Kidney (tissue), 14 donors: ENCODE measurements around the gene RASGEF1C. TPM values are rescaled to one million over a fixed set of nuclear protein-coding genes. Genes with fewer than 3 reads are reported as not detected.
"Not testable (repeated sequence)": the region's sequence is repeated elsewhere in the genome, so short reads cannot be mapped to it uniquely, and the experiment has no call there.

Experiments used
- DNase-seq, 5 donors: peaks; one replicate each; pipeline ENCODE4 v3.0.0-alpha.2; 2013 to 2020
- FAIRE-seq: peaks from 2 replicates; lab custom pipeline; 2012; peaks lifted over from hg19 to GRCh38; lab: Jason Lieb, UNC
- H3K27ac ChIP-seq, 2 donors: one replicate each; pipeline ENCODE4 v1.7.0; 2013; ENCODE audit warnings: low read depth in 2 of 2, low read length in 2 of 2, inconsistent platforms in 1 of 2
- H3K27me3 ChIP-seq: one replicate; pipeline ENCODE4 v1.7.1; 2013; ENCODE audit warnings: low read length, inconsistent platforms; ENCODE audit not compliant: control insufficient read depth, insufficient read depth
- H3K36me3 ChIP-seq, 3 donors: one replicate each; pipeline versions ENCODE4 v1.7.0 to v1.7.1; 2013; ENCODE audit warnings: low read length in 3 of 3, control low read depth in 1 of 3, inconsistent platforms in 1 of 3; ENCODE audit not compliant: insufficient read depth in 3 of 3, control insufficient read depth in 2 of 3
- H3K4me1 ChIP-seq, 3 donors: one replicate each; pipeline versions ENCODE4 v1.7.0 to v1.7.1; 2013; ENCODE audit warnings: low read length in 3 of 3, inconsistent platforms in 1 of 3, low read depth in 1 of 3; ENCODE audit not compliant: control insufficient read depth in 2 of 3, insufficient read depth in 2 of 3
- H3K4me3 ChIP-seq, 3 donors: one replicate each; pipeline versions ENCODE4 v1.7.0 to v1.8.1; 2013; ENCODE audit warnings: low read length in 3 of 3, control low read depth in 1 of 3, inconsistent platforms in 1 of 3
- H3K9ac ChIP-seq, 3 donors: one replicate each; pipeline versions ENCODE4 v1.7.0 to v1.7.1; 2013; ENCODE audit warnings: low read length in 3 of 3, control low read depth in 1 of 3, inconsistent platforms in 1 of 3
- H3K9me3 ChIP-seq, 3 donors: one replicate each; pipeline versions ENCODE4 v1.7.0 to v1.7.1; 2013; ENCODE audit warnings: low read length in 3 of 3, control low read depth in 1 of 3, inconsistent platforms in 1 of 3; ENCODE audit not compliant: control insufficient read depth in 2 of 3, insufficient read depth in 1 of 3
- intact Hi-C: fragments of 100-400 bp; cut with DNase I; formaldehyde crosslinking; loops from one replicate; pipeline ENCODE4 v1.11.1; 2022
- polyA plus RNA-seq: library from polyadenylated mRNA; stranded (reverse); fragments of 350-450 nt; fragmentation: Illumina TruSeq; extraction: RNeasy Lipid Tissue Mini Kit (QIAGEN cat#74804); gene quantifications from one replicate; pipeline ENCODE4 v1.2.3, GENCODE V29; 2014; ENCODE audit warnings: low read depth, low replicate concordance; ENCODE audit not compliant: insufficient read depth
- total RNA-seq: library from RNA; stranded (reverse); fragmentation: NEBNext Ultra II Directional; extraction: Animal tissue kit (Norgen Biotek cat#: 25700); gene quantifications from one replicate; pipeline ENCODE4 v1.2.1, GENCODE V29; 2021
- TF ChIP-seq, protein P1 (sequence below): IDR thresholded peaks from 3 replicates; pipeline ENCODE4 v1.5.1; 2012; ENCODE audit warnings: mild to moderate bottlenecking, moderate library complexity, borderline replicate concordance; ENCODE audit not compliant: insufficient read depth; ENCODE audit errors: extremely low read depth
- donor health status: control.
- donor health status: control.
- donor health status: control.
- donor health status: control.
- donor health status: control.
- donor health status: DM: yes; HTN: yes; CAD: no.
- donor health status: Normal renal cell carcinoma (clear cell type).

Gene RASGEF1C
- total and polyA plus RNA-seq, 2 donors from 2014 or later, result 0.15 to 0.16 TPM

DNA sequence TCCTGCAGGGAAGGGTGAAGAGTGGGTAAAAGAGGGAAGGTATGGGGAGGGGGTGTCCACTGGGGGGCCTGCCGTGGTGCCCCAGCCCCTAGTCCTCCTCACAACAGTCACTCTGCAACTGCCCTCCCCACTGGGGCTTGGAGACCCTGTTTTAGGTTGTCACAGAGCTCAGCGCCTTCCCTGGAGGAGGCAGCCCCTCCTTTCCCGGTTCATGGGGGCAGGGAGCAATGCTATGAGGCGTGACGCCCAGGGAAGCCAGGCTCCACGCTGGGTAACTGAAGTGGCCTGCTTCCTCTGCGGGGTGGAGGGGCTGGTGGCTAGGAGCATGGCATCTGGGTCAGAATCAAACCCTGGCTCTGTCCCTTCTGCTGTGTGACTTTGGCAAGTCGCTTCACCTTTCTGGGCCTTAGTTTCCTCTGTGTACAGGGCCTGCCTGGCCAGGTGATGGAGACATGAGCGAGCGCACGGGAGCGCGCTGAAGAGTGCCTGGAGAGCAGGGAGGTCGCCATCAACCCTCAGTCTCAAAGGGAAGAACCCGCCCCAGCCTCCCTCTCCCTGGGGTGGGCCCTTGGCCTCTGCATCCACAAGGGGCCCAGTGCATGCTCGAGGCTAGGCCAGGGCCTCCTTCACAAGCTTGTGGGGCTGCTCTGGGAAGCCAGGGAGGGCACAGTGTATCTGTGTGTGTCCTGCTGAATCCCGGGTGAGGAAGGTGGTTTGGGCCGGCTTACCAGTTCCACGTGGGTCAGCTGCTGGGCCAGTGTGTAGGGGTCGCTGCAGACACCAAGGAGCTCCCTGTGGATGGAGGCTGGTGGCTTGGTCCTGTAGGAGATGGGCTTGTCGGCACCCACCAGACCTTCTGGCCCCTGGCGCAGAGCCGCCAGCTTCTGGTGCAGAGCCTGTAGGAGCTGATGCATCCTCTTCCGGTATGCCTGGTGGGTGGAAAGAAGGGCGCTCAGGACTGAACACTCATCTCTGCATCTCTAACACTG is 81.0 kb downstream of the RASGEF1C start:
- intact Hi-C loops, result no loop called here
- Histone ChIP-seq H3K27me3 (no peaks in the 10 kb centered on the region), H3K4me1 (peaks cover 0 to 3% (median 0%) of the 10 kb centered on the region in 3 donors), H3K9me3 (no peaks in the 10 kb centered on the region), H3K36me3 (no peaks in the 10 kb centered on the region), H3K4me3 (no peak overlapping the region), H3K9ac (no peak overlapping the region), H3K27ac (no peak overlapping the region)
- TF ChIP-seq, protein P1, sequence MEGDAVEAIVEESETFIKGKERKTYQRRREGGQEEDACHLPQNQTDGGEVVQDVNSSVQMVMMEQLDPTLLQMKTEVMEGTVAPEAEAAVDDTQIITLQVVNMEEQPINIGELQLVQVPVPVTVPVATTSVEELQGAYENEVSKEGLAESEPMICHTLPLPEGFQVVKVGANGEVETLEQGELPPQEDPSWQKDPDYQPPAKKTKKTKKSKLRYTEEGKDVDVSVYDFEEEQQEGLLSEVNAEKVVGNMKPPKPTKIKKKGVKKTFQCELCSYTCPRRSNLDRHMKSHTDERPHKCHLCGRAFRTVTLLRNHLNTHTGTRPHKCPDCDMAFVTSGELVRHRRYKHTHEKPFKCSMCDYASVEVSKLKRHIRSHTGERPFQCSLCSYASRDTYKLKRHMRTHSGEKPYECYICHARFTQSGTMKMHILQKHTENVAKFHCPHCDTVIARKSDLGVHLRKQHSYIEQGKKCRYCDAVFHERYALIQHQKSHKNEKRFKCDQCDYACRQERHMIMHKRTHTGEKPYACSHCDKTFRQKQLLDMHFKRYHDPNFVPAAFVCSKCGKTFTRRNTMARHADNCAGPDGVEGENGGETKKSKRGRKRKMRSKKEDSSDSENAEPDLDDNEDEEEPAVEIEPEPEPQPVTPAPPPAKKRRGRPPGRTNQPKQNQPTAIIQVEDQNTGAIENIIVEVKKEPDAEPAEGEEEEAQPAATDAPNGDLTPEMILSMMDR, result no peak
- DNase-seq, result peak; percentile 58 to 73 (median 65)
- FAIRE-seq, result no peak

DNA sequence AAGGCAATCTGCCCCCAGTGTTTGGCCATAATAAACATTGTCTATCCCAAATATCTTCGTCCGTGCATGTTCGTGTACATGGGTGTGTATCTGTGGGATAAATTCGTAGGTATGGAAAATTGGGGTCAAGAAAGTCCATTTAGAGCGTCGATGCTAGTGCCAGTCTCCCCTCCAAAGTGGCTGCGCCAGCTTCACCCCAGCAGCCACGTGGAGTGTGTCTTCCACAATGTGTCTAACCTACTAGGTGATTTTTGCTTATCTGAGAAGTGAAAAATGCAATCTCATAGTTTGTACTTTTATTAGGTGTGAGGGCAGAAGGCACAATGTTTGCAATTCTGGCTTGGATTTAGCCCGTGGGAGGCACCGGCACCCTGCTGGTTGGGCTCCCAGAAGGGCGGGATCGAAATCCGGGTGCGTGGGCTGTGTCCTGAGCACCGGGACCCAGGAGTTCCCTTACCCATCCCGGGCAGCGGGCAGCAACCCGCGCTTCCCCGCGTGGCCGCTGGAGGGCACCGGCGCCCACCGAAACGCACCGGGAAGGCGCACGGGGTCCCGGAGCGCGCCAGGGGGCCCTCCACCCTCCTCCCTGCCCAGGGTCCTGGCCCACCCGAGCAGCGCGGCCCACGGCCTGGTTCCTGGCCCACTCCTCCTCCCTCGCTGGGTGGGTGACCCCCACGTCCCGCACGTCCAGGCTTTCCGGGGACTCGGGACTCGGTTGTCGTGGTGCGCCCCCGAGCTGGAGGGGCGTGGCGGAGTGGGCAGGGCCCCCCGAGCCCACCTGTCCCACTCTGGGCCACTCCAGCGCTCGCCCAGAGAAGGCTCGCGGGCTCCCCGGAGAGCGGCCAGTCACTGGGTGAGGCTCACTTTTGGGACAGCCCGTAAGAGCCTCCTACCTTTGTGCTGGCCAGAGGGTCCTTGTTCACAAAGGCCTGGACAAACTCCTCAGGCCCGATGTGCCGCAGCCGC is 82.0 kb downstream of the RASGEF1C start:
- TF ChIP-seq, protein P1, result peak; percentile 67
- H3K9ac ChIP-seq, result no peak overlapping the region
- intact Hi-C loops, result no loop called here

DNA sequence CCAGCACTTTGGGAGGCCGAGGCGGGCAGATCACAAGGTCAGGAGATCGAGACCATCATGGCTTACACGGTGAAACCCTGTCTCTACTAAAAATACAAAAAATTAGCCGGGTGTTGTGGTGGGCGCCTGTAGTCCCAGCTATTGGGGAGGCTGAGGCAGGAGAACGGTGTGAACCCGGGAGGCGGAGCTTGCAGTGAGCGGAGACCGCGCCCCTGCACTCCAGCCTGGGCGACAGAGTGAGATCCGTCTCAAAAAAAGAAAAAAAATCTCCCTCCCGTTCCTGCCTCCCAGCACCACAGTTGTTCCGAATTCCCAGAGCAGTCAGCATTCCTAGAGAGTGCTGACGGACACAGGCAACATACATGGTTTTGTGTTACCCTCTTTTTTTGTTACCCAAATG is 82.9 kb downstream of the RASGEF1C start:
- H3K36me3 ChIP-seq, FAIRE-seq, H3K9me3 ChIP-seq, intact Hi-C loops, H3K4me1 ChIP-seq, H3K27ac ChIP-seq, H3K9ac ChIP-seq, H3K4me3 ChIP-seq, H3K27me3 ChIP-seq: not testable (repeated sequence)
- DNase-seq, result peak in 1 of 5 donors; percentile 15

More for the DNA sequence above, 82.0 kb downstream of the RASGEF1C start:
- H3K9me3 ChIP-seq, result no peaks in the 10 kb centered on the region
- peaks cover 0 to 3% (median 0%) of the 10 kb centered on the region in 3 donors for H3K4me1 ChIP-seq
- no peaks in the 10 kb centered on the region for H3K27me3 ChIP-seq
- H3K4me3 ChIP-seq, result no peak overlapping the region
- H3K36me3 ChIP-seq, result no peaks in the 10 kb centered on the region
- DNase-seq, result peak in 3 of 5 donors; percentile 44 to 75 (median 71)
- FAIRE-seq, result no peak
- no peak overlapping the region for H3K27ac ChIP-seq

DNA sequence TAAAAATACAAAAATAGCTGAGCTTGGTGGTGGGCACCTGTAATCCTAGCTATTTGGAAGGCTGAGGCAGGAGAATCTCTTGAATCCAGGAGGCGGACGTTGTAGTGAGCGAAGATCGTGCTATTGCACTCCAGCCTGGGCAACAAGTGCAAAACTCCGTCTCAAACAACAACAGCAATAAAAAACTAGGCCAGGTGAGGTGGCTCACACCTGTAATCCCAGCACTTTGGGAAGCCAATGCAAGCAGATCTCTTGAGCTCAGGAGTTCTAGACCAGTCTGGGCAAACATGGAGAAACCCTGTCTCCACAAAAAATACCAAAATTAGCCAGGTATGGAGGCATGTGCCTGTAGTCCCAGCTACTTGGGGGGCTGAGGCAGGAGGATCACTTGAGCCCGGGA is 84.3 kb downstream of the RASGEF1C start:
- H3K9me3 ChIP-seq, intact Hi-C loops, H3K9ac ChIP-seq, H3K27me3 ChIP-seq, DNase-seq, H3K36me3 ChIP-seq, H3K4me3 ChIP-seq, H3K4me1 ChIP-seq, H3K27ac ChIP-seq, FAIRE-seq: not testable (repeated sequence)
